Fibroblast of skin of scalp (primary cell): Measurements from ENCODE around the gene CDT1.
"Not testable (repeated sequence)": the region's sequence is repeated elsewhere in the genome, so short reads cannot be mapped to it uniquely, and the experiment has no call there.

Experiments used
- DNase-seq: peaks from one replicate; pipeline ENCODE4 v3.0.0-alpha.2; 2013

Gene CDT1

DNA sequence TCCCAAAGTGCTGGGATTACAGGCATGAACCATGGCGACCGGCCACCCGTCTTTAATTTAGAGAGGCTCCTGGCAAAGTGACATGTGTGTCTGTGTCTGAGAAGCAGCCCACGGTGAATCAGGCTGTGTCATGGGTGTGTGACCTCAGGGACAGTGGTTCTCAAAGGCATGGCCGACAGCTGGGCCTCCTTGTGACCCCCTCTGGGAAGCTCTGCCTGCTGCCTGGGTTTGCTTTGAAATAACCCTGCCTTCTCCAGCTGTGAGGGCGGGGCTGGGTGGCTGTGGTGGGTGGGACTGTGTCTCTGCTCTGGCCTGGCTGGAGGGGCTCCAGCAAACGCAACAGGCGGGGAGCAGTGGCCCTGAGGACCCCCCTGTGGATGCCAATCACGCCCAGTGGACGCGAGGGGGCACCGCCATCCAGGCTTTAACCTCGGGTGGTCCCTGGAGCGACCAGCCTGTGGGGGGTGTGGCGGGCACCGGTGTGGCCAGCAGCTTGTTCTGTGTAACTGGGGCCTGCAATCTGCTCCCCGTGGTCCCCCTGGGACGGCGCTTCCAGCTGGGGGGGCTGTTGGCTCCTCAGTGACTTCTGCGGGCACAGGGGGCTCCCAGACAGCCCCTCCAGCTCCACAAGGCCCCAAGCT is 16.9 kb downstream of the CDT1 start:
- no peak for DNase-seq

DNA sequence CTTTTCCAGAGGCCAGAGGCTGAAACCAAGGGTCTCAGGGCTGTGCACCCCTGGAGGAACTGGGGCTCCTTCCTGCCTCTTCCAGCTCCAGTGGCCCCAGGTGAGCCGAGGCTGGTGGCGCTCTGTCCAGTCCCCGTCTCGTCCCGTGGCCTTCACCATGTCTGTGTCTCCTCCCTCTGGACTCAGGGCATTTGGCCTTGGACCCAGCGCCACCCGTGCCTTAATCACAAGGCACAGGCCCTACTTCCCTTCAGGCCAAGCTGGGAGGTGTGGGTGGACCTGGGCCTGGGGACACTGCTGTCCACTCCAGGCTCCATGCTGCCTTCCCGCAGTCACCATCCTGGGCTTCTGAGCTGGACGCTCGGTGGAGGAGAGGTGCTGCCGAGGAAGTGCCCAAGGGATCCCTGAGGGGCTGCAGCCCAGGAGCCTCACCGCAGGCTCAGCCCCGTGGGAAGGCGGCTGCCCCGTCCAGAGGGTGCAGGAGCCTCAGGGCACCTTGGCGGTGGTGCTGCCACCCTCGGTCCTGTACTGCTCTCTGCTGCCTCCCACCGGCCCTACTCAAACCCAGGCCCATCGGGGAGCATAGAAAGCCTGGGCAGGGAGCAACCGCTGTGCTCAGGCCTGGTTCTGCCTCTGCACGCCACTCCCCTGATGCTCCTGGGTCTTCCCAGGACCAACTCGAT is 17.7 kb downstream of the CDT1 start:
- DNase-seq, result no peak

DNA sequence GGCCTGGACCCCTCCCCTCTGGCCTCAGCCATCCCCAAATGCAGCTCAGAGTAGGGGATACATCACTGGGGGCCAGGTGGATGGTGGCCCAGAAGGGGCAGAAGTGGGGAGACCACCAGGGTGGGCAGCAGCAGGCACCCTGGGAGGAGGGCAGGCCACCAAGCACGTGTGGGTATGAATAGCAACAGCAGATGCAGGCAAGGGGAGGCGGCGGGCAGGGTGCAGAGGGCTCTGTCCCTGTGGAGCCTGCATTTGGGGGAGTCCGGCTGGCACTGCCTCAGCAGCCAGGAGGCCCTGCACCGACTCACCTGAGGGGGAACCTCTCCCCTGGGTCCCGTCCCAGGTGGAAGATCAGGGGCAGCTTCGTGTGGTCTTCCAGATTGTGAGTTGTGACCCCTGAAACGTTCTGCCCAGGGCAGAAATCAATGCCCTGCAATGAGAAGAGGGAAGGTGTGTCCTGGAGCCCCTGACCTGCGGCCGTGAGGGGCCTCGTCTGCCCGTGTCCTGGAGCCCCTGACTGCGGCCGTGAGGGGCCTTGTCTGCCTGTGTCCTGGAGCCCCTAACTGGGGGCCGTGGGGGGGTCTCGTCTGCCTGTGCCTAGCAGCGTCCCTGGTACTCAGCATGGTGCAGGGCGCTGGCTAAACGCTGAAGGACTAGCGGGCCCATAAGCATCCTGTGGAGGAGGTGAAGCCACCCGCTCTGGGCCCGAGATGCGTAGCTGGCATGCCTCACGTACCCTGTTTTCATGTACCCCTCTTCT is 18.9 kb downstream of the CDT1 start:
- DNase-seq, result no peak

DNA sequence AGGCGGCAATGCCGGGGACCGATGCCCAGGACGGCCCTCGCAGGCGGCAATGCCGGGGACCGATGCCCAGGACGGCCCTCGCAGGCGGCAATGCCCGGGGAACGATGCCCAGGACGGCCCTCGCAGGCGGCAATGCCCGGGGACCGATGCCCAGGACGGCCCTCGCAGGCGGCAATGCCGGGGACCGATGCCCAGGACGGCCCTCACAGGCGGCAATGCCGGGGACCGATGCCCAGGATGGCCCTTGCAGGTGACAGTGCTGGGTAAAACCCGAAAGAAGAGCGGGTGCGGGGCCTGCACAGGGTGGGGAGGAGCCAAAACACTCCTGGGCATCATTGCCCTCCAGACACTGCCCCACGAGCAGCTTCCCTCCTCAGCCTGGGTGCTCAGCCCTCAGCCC is 20.1 kb downstream of the CDT1 start:
- DNase-seq, result not testable (repeated sequence)

DNA sequence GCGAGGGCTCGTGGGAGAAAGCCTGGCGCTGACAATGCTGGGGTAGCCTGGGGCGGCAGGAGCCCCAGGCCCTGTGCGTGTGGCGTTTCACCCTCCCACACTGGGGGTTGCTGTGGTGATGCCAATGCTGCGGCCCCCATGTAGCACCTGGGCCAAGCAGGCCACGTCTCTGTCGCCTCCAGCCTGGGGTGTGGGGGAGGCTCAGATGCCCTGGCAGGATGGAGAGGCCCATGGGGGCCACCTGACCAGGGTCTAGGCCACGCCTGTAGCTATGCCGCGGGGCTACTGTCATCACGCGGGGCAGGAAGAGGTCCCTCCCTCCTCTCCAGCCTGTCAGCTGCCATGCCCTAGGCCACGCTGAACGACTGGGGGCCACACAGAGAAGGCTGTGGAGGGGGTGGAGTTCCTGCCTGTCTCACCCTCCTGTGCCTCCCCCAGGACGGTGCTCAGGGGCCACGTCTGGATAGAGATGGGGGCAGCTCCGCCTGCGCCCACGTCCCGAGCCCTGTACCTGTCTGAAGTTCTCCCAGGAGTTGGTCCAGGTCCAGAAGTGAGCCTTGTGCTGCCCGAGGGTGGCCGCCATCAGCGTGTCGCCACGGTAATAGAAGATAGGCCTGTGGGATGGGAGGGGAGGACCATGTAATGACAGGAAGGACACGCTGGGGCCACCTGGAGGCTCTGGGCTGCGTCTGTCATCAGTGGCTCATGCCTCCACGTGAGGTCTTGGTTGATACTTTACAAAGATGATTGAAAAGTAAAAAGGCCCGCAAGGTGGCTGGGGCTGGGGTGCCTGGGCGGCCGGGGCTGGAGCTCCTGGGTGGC is 20.9 kb downstream of the CDT1 start:
- DNase-seq, result no peak

DNA sequence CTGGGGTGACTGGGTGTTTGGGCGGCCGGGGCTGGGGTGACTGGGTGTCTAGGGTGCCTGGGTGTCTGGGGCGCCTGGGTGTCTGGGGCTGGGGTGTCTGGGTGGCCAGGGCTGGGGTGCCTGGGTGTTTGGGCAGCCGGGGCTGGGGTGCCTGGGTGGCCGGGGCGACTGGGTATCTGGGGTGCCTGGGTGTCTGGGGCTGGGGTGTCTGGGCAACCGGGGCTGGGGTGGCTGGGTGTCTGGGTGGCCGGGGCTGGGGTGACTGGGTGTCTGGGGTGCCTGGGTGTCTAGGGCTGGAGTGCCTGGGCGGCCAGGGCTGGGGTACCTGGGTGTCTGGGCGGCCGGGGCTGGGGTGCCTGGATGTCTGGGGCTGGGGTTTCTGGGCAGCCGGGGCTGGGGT is 21.6 kb downstream of the CDT1 start:
- no peak for DNase-seq

DNA sequence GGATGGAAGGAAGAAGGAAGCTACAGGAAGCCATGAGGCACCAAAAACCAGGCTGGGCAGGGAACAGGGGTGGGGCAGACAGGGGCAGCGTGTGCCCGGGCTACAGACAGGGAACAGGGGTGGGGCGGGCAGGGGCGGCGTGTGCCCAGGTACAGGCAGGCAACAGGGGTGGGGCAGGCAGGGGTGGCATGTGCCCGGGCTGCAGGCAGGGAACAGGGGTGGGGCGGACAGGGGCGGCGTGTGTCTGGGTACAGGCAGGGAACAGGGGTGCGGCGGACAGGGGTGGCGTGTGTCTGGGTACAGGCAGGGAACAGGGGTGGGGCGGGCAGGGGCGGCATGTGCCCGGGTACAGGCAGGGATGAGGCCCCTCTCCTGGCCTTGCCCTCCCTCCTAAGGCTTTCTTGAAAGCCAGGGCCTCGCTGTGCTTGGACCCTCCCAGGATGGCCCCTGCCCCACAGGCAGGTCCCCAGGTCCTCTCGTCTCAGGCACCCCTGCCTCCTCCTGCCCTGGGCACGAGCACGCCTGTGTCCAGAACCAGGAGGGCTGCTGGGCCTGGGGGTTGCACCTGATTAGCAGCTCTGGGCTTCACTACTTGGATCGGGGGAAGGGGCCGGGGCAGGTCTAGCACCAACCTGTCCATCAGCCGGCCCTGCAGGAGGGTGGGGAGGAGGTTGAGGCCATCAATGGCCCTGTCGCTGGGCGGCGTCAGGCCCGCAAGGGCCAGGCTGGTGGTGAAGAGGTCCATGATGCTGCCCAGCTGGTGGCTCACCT is 22.7 kb downstream of the CDT1 start:
- DNase-seq, result no peak

DNA sequence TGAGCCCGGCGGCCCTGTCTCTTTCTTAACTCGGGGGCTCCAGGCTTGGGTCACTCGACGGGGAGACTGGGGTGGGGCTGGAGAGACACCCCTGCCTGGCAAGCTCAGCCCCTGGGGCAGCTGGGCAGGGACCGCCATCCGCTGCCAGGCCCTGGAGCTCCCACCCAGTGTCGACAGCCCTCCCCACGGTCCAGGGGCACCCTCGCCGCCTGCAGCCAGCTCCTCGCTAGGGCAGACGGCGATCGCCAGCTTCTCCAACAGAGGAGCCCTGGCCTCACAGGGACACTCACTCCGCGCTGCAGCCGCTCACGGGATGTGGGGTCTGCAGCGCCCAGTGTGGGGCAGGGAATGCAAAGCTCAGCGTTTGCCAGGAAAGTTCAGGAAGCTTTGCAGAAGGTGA is 24.1 kb downstream of the CDT1 start:
- DNase-seq, result no peak

DNA sequence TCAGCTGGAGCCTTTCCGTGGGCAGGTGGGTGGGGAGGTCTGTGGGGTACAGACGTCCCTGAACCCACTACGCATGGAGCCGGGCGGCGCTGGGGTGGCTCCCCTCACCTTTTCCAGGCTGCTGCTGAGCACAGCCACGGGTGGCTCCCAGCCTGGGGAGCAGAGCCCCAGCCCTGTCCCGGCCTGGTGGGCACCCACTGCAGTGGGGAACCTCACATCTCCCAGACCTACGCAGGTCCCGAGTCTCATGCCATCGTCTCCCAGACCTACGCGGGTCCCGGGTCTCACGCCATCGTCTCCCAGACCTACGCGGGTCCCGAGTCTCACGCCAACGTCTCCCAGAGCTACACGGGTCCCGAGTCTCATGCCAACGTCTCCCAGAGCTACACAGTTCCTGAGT is 25.1 kb downstream of the CDT1 start:
- DNase-seq, result no peak

DNA sequence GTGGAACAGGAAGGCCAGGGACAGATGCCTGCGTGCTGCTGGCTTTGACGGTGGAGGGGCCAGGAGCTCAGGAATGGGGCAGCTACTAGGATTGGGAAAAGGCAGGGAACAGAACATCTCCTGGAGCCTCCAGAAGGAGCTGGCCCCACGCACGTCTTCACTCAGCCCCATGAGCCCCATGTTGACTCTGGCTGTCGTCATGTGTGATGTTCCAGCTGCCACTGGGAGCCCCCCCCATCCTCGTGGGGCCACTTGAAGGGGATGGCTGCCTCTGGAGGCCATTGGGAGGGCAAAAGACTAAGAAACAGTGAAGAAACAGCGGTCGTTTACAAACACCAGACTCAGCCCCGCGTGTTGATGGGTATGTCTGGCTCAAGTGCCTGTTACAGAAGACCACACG is 26.7 kb downstream of the CDT1 start:
- DNase-seq, result no peak

DNA sequence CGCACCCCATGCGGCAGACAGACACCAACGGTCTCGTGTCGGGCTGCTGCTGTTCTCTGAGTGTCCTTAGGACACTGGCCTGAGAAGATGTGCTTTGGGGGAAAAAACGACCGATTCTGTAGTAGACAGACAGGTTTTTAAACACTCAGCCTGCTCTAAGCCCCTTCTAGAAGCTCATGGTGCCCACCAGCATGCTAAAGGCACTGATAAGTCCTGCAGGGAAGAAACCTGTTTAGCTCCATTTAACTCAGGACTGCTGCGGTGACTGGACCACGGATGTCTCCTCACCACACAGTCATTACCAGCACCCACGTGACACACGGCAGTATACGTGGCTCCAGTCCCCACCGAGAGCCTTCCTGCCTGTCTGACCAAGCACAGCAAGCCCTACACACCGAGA is 27.2 kb downstream of the CDT1 start:
- DNase-seq, result no peak

DNA sequence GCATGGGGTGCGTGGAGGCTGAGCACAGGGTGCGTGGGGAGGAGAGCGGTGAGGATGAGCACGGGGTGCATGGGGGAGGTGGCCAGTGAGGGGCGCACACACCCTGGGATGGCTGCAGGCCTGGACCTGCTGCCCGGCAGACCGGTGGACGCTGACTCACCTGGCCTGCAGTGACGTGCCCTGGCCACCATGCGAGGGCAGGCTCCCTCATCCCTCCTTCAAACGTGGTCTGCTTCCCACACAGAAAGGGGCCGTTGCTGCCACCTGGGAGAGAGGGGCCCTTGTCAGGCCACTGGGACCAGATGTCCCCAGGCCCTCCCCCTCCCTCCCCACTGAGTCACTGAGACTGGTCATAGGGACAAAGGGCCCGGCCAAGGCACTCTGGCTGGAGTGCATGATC is 28.2 kb downstream of the CDT1 start:
- no peak for DNase-seq

DNA sequence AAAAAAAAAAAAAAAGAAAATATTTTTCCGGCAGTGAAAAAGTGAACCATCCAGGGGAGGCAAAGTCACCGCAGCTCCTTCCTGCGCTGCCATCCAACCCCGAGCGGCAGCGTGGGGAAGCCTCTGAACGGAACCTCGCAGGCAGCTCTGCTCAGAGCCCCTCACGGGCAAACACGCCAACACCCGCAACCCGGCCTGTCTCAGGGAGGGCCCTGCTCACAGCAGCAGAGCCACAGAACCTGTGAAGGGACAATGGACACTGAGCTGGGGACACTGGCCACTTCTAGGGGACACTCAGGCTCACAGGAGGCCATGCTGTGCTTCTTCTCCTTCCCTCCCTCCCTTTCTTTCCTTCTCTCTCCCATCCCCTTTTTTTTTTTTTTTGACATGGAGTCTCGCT is 29.5 kb downstream of the CDT1 start:
- DNase-seq, result no peak

DNA sequence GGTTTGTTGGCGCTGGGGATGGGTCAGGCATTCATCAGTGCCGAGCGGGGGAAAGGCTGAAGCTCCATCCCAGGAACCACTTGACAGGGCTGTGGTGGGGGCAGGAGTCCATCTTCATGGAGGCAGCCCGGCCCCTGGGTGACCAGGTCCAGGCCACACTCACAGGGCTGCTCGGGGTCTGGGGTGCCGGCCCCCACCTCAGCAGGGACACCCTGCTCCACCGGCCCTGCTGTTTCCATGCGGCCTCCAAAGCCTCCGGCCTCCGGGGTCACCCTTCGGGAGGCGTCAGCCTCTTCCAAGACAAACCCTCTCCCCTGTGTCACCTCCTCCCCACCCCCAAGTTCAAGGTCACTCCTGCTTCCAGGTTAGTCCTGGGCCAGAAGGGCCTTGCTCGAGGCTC is 31.1 kb downstream of the CDT1 start:
- DNase-seq, result no peak

DNA sequence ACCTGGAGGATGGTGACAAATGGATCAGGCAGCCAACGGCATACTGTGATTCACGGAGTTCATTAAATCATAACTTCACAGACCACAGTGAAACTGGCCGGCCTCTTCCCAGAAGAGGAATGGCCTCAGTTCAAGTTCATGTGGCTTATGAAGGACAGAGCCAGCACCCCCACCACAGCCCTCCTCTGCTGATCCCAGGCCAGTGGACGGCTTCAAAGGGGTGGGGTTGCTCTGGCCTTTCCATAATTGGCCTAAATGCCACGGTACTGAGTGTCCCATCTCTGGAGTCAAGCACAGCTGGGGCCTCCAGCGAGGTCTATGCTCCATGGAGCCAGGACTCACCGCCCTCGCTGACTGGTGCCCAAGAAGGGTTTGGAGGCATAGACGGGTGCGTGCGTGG is 31.8 kb downstream of the CDT1 start:
- DNase-seq, result no peak

DNA sequence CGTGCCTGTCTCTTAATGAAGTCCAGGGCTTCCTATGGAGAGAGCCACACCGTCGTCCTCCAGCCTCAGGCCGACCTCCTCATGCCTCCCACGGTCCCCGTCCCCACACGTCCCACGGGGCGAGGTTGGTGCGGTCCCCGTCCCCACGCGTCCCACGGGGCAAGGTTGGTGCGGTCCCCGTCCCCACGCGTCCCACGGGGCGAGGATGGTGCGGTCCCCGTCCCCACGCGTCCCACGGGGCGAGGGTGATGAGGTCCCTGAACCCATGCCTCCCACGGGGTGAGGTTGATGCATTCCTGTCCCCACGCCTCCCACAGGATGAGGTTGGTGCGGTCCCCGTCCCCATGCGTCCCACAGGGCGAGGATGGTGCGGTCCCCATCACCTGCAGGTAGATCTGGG is 32.2 kb downstream of the CDT1 start:
- no peak for DNase-seq

DNA sequence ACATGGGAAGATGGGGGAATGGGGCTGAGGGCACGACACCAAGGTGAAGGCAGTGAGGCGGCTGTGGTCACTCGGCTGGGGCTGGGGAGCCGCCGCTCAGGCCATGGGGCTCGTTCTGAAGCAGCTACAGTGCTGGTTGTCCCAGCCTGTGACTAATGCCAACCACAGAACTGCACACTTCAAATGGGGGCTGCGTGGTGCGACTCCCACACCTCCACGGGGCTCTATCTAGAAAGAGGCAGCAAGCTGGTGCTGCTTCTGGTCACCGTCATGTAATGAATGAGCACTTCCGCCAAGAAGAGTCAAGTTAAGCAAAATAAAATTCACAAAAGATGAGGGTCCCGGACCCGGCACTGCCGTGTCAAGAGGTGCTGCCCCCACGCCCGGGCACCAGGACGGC is 33.2 kb downstream of the CDT1 start:
- no peak for DNase-seq

DNA sequence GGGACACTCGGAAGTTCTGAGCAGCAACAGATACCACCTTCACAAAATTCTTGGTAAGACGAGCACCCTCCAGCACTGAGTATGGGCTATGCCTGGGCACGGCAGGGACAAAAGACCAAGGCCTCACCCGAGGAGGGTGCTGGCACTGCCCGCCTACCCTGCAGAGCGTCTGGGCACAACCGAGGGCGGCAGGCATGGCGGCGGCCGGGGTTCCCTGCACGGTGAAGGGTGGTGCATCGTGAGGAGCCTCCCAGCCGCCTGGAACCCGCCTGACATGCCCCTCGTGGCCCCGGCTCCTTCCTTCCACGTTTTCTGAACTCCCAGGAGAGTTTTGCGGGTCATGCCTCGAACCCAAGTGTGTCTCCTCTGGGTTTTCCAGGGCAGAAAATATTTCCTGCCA is 34.2 kb downstream of the CDT1 start:
- DNase-seq, result no peak

DNA sequence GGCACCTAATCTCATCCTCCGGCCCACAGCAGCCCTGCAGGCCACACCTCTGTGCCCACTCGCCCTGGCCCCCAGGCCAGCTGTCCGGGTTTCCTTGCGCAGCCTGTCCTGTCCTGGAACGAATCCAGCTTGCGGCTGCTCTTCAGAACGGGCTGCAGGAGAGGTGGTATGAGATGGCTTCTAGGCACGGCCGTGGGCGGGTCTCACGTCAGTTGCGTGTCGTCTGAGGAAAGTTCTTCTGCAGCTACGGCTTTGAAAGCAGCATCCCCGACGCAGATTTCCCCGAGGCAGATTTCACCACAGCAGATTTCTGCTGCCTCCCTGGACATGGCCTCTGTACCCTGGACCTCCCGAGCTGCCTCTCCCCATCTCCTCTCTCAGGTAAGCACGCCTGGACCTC is 35.0 kb downstream of the CDT1 start:
- no peak for DNase-seq

DNA sequence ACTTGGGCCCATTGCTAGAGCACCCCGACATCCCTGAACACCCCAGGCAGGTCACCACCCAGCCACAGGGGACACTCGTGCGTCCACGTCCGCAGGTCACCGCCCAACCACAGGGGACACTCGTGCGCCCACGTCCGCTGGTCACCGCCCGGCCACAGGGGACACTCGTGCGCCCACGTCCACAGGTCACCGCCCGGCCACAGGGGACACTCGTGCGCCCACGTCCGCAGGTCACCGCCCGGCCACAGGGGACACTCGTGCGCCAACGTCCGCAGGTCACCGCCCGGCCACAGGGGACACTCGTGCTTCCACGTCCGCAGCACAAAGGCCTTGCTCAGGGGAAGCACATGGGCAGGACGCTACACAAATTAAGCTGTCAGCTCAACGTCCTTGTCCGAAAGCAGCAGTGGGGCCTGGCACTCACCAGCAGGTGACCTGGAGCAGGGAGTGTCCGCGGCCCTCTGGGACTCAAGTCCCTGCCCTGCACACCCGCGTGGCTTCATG is 35.5 kb downstream of the CDT1 start:
- DNase-seq, result no peak

DNA sequence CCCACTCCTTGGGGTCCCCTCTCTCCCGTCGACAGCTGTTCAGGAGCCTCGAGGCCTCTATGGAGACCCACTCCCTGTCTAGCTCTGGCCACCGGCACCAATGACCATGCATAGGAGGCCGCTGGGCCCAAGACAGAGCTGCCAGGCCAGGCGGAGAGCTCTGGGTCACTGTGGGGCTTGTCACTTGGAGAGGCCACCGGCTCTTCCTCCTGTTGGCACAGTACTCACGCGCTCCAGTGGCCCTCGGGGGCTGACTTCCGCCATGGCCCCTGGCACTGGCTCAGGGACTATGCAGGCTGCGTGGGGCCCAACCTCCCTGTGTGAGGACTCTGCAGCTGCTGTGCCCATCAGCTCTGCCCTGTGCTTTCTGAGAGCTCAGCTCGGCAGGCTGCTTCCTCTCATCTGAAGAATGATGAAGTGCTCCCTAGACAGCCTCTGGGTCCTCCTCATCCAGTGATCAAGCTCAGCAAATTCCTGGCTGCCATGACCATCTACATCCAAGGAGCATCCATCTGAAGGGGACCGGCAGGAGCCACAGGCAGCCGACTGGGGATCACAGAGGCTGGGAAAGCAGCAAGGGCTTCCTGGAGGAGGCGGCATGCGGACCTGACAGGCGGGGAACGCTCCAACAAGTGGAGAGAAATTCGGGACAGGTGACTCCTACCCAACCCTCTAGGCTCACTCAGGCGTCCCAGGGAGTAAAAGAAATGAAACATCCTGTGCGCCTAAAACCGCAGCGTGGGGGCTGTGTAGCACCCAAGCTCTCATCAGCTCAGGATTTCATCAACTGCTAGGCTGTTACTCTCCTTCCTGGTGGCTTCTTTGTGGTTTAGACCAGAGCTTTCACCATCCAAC is 36.4 kb downstream of the CDT1 start:
- DNase-seq, result no peak
